HepG2 (cell line): ENCODE results near the gene AFF1. TPM values are rescaled to one million over a fixed set of nuclear protein-coding genes. Genes with fewer than 3 reads are reported as not detected.

Experiments
- ATAC-seq: fragments of 200-7000 bp; cut with Tn5 transposase; 3 replicates; pipeline ENCODE4 v1.9.1; 2020; ENCODE audit warnings: mild to moderate bottlenecking, moderate library complexity
- BruUV-seq: library from RNA; stranded (reverse); fragments of 400-500 nt; replicated peaks from 2 replicates; lab custom pipeline; 2021; lab: Mats Ljungman, UMichigan
- CTCF ChIA-PET: fragments of 300-600 bp; formaldehyde crosslinking; extraction: SDS; loops from one replicate; lab custom pipeline; 2021; ENCODE audit warnings: low total read pairs, inconsistent platforms, low intra/inter-chr PET ratio; lab: Yijun Ruan, JAX
- POLR2A ChIA-PET: fragments of 350-600 bp; sonication (Branson Sonifier 250); formaldehyde crosslinking; loops from one replicate; lab custom pipeline; 2020; ENCODE audit warnings: antibody characterized with exemption, inconsistent platforms; lab: Yijun Ruan, JAX
- DNase-seq: peaks from one replicate; pipeline ENCODE4 v3.0.0-alpha.2; 2015; ENCODE audit warnings: low spot score
- FAIRE-seq: peaks from 3 replicates; lab custom pipeline; 2011; peaks lifted over from hg19 to GRCh38; lab: Jason Lieb, UNC
- H2AFZ ChIP-seq: one replicate; pipeline ENCODE4 v1.6.1; 2011; ENCODE audit warnings: low read length, inconsistent platforms
- H3K27ac ChIP-seq: fragments of 300-600 bp; 3 replicates; pipeline ENCODE4 v1.8.0; 2011; ENCODE audit warnings: mixed run types, mild to moderate bottlenecking, mixed read lengths, low read length, inconsistent platforms; ENCODE audit not compliant: insufficient read depth; ENCODE audit errors: extremely low read length
- H3K27me3 ChIP-seq, 2 experiments: fragments of 200-600 bp in 1 of 2; 2 replicates in 1 of 2; 3 replicates in 1 of 2; pipeline versions ENCODE4 v1.6.0 to v1.8.0; 2011; ENCODE audit warnings: low read length in 2 of 2, mild to moderate bottlenecking in 2 of 2, moderate library complexity in 2 of 2, inconsistent platforms in 1 of 2; ENCODE audit not compliant: insufficient read depth in 2 of 2, control insufficient read depth in 1 of 2
- H3K36me3 ChIP-seq, 2 experiments: fragments of 200-600 bp in 1 of 2; replicated peaks in 1 of 2; 2 replicates in 1 of 2; 3 replicates in 1 of 2; pipeline versions ENCODE4 v1.5.1 to v1.8.0; 2011; ENCODE audit warnings: low read length in 2 of 2, inconsistent platforms in 1 of 2; ENCODE audit not compliant: insufficient read depth in 2 of 2, control insufficient read depth in 1 of 2
- H3K4me1 ChIP-seq: 2 replicates; pipeline ENCODE4 v1.5.1; 2012; ENCODE audit warnings: low read length, inconsistent platforms; ENCODE audit not compliant: insufficient read depth
- H3K4me2 ChIP-seq: 2 replicates; pipeline ENCODE4 v1.6.0; 2011; ENCODE audit warnings: low read depth, low read length, inconsistent platforms
- H3K4me3 ChIP-seq, 3 experiments: fragments of 200-600 bp in 1 of 3; sonication (generic), shearing (Covaris generic) in 1 of 3; replicated peaks in 1 of 3; 2 replicates each; pipeline ENCODE4 v1.5.1; 2011 to 2016; ENCODE audit warnings: low read length in 3 of 3, inconsistent platforms in 2 of 3, low read depth in 2 of 3, mild to moderate bottlenecking in 2 of 3, control low read depth in 1 of 3, mixed read lengths in 1 of 3; ENCODE audit not compliant: insufficient read depth in 1 of 3
- H3K79me2 ChIP-seq: one replicate; pipeline ENCODE4 v1.6.1; 2011; ENCODE audit warnings: low read length, inconsistent platforms; ENCODE audit not compliant: insufficient read depth
- H3K9ac ChIP-seq: 2 replicates; pipeline ENCODE4 v1.6.0; 2011; ENCODE audit warnings: mild to moderate bottlenecking, low read depth, low read length, inconsistent platforms; ENCODE audit not compliant: insufficient read depth
- H3K9me3 ChIP-seq: 2 replicates; pipeline ENCODE4 v1.5.1; 2012; ENCODE audit warnings: mild to moderate bottlenecking, low read length
- H4K20me1 ChIP-seq: 2 replicates; pipeline ENCODE4 v1.6.0; 2011; ENCODE audit warnings: inconsistent platforms, mild to moderate bottlenecking, low read length, moderate library complexity; ENCODE audit not compliant: insufficient read depth
- AGO1 ChIP-seq: fragments of 200-400 bp; formaldehyde crosslinking; IDR thresholded peaks from 2 replicates; pipeline ENCODE4 v1.6.1; 2017; ENCODE audit warnings: mild to moderate bottlenecking, low read depth, low read length, moderate library complexity; ENCODE audit not compliant: poor library complexity, severe bottlenecking
- CCDC6 ChIP-seq: sonication (generic); formaldehyde crosslinking; IDR thresholded peaks from 2 replicates; pipeline ENCODE4 v1.8.1; 2022; ENCODE audit warnings: mild to moderate bottlenecking, missing genetic modification reagents, moderate library complexity
- FOXA1 ChIP-seq, 2 experiments: fragments of 450-650 bp in 1 of 2; sonication (generic) in 1 of 2; formaldehyde crosslinking in 1 of 2; IDR thresholded peaks; 2 replicates each; pipeline versions ENCODE4 v1.4.0 to v1.6.1; 2016 to 2020; ENCODE audit warnings: missing genetic modification reagents in 1 of 2
- FOXA3 ChIP-seq: IDR thresholded peaks from 2 replicates; pipeline ENCODE4 v1.6.1; 2016; ENCODE audit warnings: missing genetic modification reagents, missing compliant biosample characterization
- FOXP1 ChIP-seq, 2 experiments: fragments of 450-650 bp in 1 of 2; IDR thresholded peaks; 2 replicates each; pipeline ENCODE4 v1.6.1; 2017 to 2018; ENCODE audit warnings: antibody characterized with exemption in 1 of 2
- GATAD2A ChIP-seq: IDR thresholded peaks from 2 replicates; pipeline ENCODE4 v1.6.1; 2016
- HOXA3 ChIP-seq: sonication (generic); formaldehyde crosslinking; IDR thresholded peaks from 2 replicates; pipeline ENCODE4 v1.5.0; 2020; ENCODE audit warnings: missing genetic modification reagents
- MAZ ChIP-seq, 2 experiments: sonication (generic) in 1 of 2; formaldehyde crosslinking in 1 of 2; IDR thresholded peaks; 2 replicates each; pipeline versions ENCODE4 v1.5.0 to v1.6.1; 2012 to 2020; ENCODE audit warnings: low read depth in 2 of 2, mild to moderate bottlenecking in 2 of 2, borderline replicate concordance in 1 of 2, improper control_type of control experiment in 1 of 2, low read length in 1 of 2, missing genetic modification reagents in 1 of 2, moderate library complexity in 1 of 2
- SAP130 ChIP-seq: IDR thresholded peaks from 2 replicates; pipeline ENCODE4 v1.6.1; 2016; ENCODE audit warnings: low read depth
- SNAPC2 ChIP-seq: sonication (generic); formaldehyde crosslinking; IDR thresholded peaks from 2 replicates; pipeline ENCODE4 v1.8.1; 2022; ENCODE audit warnings: mild to moderate bottlenecking, missing genetic modification reagents
- SPEN ChIP-seq: sonication (generic); formaldehyde crosslinking; IDR thresholded peaks from 2 replicates; pipeline ENCODE4 v1.5.1; 2020; ENCODE audit warnings: low read depth, mild to moderate bottlenecking, missing genetic modification reagents
- TMF1 ChIP-seq: sonication (generic); formaldehyde crosslinking; IDR thresholded peaks from 2 replicates; pipeline ENCODE4 v1.8.1; 2022; ENCODE audit warnings: low read depth, missing genetic modification reagents
- XBP1 ChIP-seq: sonication (generic); formaldehyde crosslinking; IDR thresholded peaks from 2 replicates; pipeline ENCODE4 v1.5.0; 2020; ENCODE audit warnings: missing genetic modification reagents
- ZNF17 ChIP-seq: sonication (generic); formaldehyde crosslinking; IDR thresholded peaks from 2 replicates; pipeline ENCODE4 v1.5.0; 2020; ENCODE audit warnings: mild to moderate bottlenecking, missing genetic modification reagents
- ZNF276 ChIP-seq: sonication (generic); formaldehyde crosslinking; IDR thresholded peaks from 2 replicates; pipeline ENCODE4 v1.4.0; 2020; ENCODE audit warnings: mild to moderate bottlenecking, low read depth, missing genetic modification reagents
- ZNF329 ChIP-seq: sonication (generic); formaldehyde crosslinking; IDR thresholded peaks from 2 replicates; pipeline ENCODE4 v1.9.0; 2021; ENCODE audit warnings: low read depth, mild to moderate bottlenecking, missing genetic modification reagents
- ZNF33B ChIP-seq: sonication (generic); formaldehyde crosslinking; IDR thresholded peaks from 2 replicates; pipeline ENCODE4 v1.5.1; 2020; ENCODE audit warnings: mild to moderate bottlenecking, missing genetic modification reagents
- ZNF552 ChIP-seq: sonication (generic); formaldehyde crosslinking; IDR thresholded peaks from 2 replicates; pipeline ENCODE4 v1.9.0; 2022; ENCODE audit warnings: missing genetic modification reagents, mild to moderate bottlenecking, borderline replicate concordance
- ZNF598 ChIP-seq: sonication (generic); formaldehyde crosslinking; IDR thresholded peaks from 2 replicates; pipeline ENCODE4 v1.5.1; 2020; ENCODE audit warnings: mild to moderate bottlenecking, missing genetic modification reagents, borderline replicate concordance
- ZSCAN21 ChIP-seq: sonication (generic); formaldehyde crosslinking; IDR thresholded peaks from 2 replicates; pipeline ENCODE4 v1.8.0; 2022; ENCODE audit warnings: mild to moderate bottlenecking, missing genetic modification reagents, moderate library complexity, borderline replicate concordance
- WGBS: methylation state at CpG from one replicate; pipeline ENCODE4 v1.1.6; 2017; ENCODE audit warnings: low lambda C conversion rate; 5-methylcytosine and 5-hydroxymethylcytosine counted together
- in situ Hi-C: cut with HindIII; loops from 2 replicates; pipeline ENCODE4 v1.10.0; 2017; ENCODE audit warnings: low pct_unique_long_range_greater_than_20kb; ENCODE audit not compliant: extremely low pct_ligation_motif_present
- intact Hi-C: fragments of 100-400 bp; cut with micrococcal nuclease; formaldehyde crosslinking; loops from one replicate; pipeline ENCODE4 v1.10.0; 2022; ENCODE audit not compliant: unreplicated experiment
- polyA plus RNA-seq, 8 experiments: library from polyadenylated mRNA; depleted of rRNA in 3 of 8; stranded (reverse) in 7 of 8; unstranded in 1 of 8; fragments of >200 nt; fragmentation: Illumina TruSeq in 4 of 8; extraction: Trizol in 4 of 8; gene quantifications; 2 replicates each; pipeline versions ENCODE4 v1.2.1 to v1.2.3, GENCODE V29; 2011 to 2016; ENCODE audit warnings: low read depth in 4 of 8, missing spikeins in 1 of 8, mixed read lengths in 1 of 8; ENCODE audit not compliant: insufficient read depth in 1 of 8
- total RNA-seq, 5 experiments: library from RNA; depleted of rRNA; stranded (reverse); fragments of >200 nt; fragmentation: Illumina TruSeq; extraction: Trizol; gene quantifications; 2 replicates each; pipeline ENCODE4 v1.2.3, GENCODE V29; 2016; ENCODE audit warnings: low read depth in 1 of 5
- TF ChIP-seq, protein P1 (sequence below): IDR thresholded peaks from 2 replicates; pipeline ENCODE4 v1.6.1; 2016; ENCODE audit warnings: mild to moderate bottlenecking

AFF1 gene
- total and polyA plus RNA-seq, 2 of the 13 experiments (the other 11 are each of a cell fraction or from before 2014, with no cell fraction given) = 15.5 to 15.9 TPM

GRCh38 chr4:87089368-87089767 lies 154.6 kb downstream of the AFF1 start:
- POLR2A ChIA-PET = interaction anchor here (0.7 to 1.5 kb wide), 3 partner anchors 82 to 170 kb away, joined by 3 to 4 read pairs (median 4); no protein-coding TSS in a partner anchor
- ATAC-seq = peak; percentile 35
- H3K4me2 ChIP-seq = no peak overlapping the region
- TF ChIP-seq CCDC6 (CRISPR knock-in tag) (no peak), ZNF17 (no peak), FOXP1 (IDR thresholded peaks at IDR 0.05) (no peak), FOXP1 (CRISPR knock-in tag; IDR thresholded peaks at IDR 0.05) (peak; percentile 18; the same call in 1 of the 2 replicates), SNAPC2 (CRISPR knock-in tag) (no peak), ZNF33B (CRISPR knock-in tag) (no peak), ZNF552 (CRISPR knock-in tag) (no peak), ZNF598 (CRISPR knock-in tag) (no peak), XBP1 (CRISPR knock-in tag) (no peak), ZNF329 (CRISPR knock-in tag) (no peak), FOXA3 (CRISPR knock-in tag) (peak; percentile 75), SPEN (CRISPR knock-in tag) (no peak), SAP130 (peak; percentile 35; the same call in 1 of the 2 replicates), AGO1 (no peak), GATAD2A (CRISPR knock-in tag) (peak; percentile 31; the same call in 1 of the 2 replicates), TMF1 (CRISPR knock-in tag) (no peak), FOXA1 (IDR thresholded peaks at IDR 0.05) (no peak), FOXA1 (CRISPR knock-in tag; IDR thresholded peaks at IDR 0.05) (peak; percentile 77), MAZ (IDR thresholded peaks at IDR 0.05; ENCODE audit: borderline replicate concordance, low read depth, low read length) (no peak), MAZ (CRISPR knock-in tag; IDR thresholded peaks at IDR 0.05; ENCODE audit: low read depth) (no peak), HOXA3 (CRISPR knock-in tag) (no peak), ZNF276 (CRISPR knock-in tag) (no peak), ZSCAN21 (CRISPR knock-in tag) (no peak)
- TF ChIP-seq, protein P1, sequence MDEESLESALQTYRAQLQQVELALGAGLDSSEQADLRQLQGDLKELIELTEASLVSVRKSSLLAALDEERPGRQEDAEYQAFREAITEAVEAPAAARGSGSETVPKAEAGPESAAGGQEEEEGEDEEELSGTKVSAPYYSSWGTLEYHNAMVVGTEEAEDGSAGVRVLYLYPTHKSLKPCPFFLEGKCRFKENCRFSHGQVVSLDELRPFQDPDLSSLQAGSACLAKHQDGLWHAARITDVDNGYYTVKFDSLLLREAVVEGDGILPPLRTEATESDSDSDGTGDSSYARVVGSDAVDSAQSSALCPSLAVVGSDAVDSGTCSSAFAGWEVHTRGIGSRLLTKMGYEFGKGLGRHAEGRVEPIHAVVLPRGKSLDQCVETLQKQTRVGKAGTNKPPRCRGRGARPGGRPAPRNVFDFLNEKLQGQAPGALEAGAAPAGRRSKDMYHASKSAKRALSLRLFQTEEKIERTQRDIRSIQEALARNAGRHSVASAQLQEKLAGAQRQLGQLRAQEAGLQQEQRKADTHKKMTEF (CRISPR knock-in tag) = peak; percentile 40; the same call in 1 of the 2 replicates

More at GRCh38 chr4:87089368-87089767, 154.6 kb downstream of the AFF1 start:
- intact Hi-C loops (no loop called here), in situ Hi-C loops (no loop called here)
- H3K79me2 ChIP-seq = no peaks in the 10 kb centered on the region
- no peak overlapping the region for H2AFZ ChIP-seq
- FAIRE-seq (peak; percentile 55), DNase-seq (peak; percentile 66)
- H3K27ac ChIP-seq = peak overlapping the region; percentile 22
- H3K36me3 ChIP-seq = peaks cover 7 to 52% of the 10 kb centered on the region in 2 experiments
- no peaks in the 10 kb centered on the region for H3K27me3 ChIP-seq
- CTCF ChIA-PET = no interaction called here
- no peak overlapping the region for H3K9ac ChIP-seq
- H3K9me3 ChIP-seq = no peaks in the 10 kb centered on the region
- H3K4me1 ChIP-seq = peaks cover 35% of the 10 kb centered on the region
- no peak overlapping the region for H3K4me3 ChIP-seq
- H4K20me1 ChIP-seq = peaks cover 18% of the 10 kb centered on the region
- 59% methylated on average over 3 of the region's 3 CpGs for WGBS
- BruUV-seq = no TSS peak
